ENCODE data around the gene SCN2A. TPM values are rescaled to one million over a fixed set of nuclear protein-coding genes. Genes with fewer than 3 reads are reported as not detected.

The SCN2A gene
- polyA plus RNA-seq, 2 of the 4 experiments (the other 2 are of a cell fraction) = 0.01 to 0.05 TPM

DNA sequence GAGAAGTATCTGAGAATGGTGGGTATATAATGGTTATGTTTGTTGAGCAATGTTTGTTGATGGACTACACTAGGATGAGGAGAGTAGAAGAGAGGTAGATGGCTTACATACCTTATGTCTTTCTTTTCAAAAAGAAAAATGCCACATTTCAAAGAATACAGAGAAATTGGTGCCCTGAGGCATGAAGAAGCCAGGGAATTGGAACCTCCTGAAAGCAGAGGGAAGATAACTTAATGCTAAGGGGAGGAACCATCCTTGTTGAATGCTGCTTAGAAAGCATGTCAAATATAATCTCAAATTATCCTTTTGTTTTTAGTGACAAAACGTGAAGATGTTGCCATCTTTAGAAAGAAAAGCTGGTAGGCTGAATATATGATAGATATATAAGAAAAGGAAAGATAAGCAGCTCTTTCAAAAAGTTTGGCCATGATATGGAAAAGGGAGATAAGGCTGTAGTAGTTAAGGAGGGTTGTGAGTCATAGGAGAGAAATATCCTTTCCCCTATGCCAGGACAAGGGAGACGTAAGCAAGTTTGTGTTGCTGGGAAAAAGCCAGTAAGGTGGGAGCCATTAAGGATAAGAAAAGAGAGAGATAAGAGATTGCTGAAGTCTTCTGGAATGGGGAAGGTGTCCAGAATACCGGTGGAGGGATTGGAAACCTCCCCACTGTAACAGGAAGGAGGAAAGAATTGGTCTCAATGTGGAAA lies 66.3 kb downstream of the SCN2A start:
- ChIA-PET POLR2A (no interaction called here), CTCF (interaction anchor here (1.0 kb wide), 1 partner anchor 102 kb away, joined by 3 read pairs; the partner anchor contains the start of gene SCN3A)
- FAIRE-seq (no peak), ATAC-seq (no peak), DNase-seq (ENCODE audit: low read depth in 1 of 2, low spot score in 1 of 2) (no peak)
- no peak overlapping the region for H3K4me2 ChIP-seq
- TF ChIP-seq MAZ (IDR thresholded peaks at IDR 0.05; ENCODE audit: borderline replicate concordance, low read depth, low read length) = no peak
- TF ChIP-seq FOSB (CRISPR knock-in tag; IDR thresholded peaks at IDR 0.05) = no peak
- TF ChIP-seq TP53 (CRISPR knock-in tag; IDR thresholded peaks at IDR 0.05) = no peak
- TF ChIP-seq ESRRA (IDR thresholded peaks at IDR 0.05; ENCODE audit: borderline replicate concordance, low read length) = no peak
- H3K27ac ChIP-seq = no peak overlapping the region
- H3K9me3 ChIP-seq = no peaks in the 10 kb centered on the region
- no peaks in the 10 kb centered on the region for H3K4me1 ChIP-seq
- WGBS (ENCODE audit: missing lambda C conversion rate) = 7% methylated on average over 3 of the region's 3 CpGs
- no peak overlapping the region for H3K4me3 ChIP-seq

DNA sequence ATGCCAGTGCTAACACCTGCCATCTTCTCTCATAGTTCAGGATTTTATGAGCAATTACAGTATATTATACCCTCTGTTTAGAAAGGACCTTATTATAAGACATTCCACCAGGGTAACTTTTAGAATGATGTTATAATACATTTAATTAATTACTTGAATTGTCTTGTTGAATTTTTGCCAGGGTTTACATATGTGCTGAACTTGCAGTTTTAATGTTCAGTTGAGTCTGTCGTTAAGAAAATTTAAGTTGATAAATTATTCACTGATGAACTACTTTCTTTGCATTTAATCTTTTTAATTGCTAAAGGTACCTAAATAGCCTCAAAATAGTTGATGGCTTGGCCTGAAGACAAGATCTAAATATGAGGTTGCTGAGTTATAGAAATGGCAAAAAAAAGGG lies 68.1 kb downstream of the SCN2A start:
- DNase-seq (ENCODE audit: low read depth in 1 of 2, low spot score in 1 of 2) = no peak
- ChIA-PET POLR2A (no interaction called here), CTCF (no interaction called here)
- Histone ChIP-seq H3K4me3 (no peak overlapping the region), H3K4me2 (no peak overlapping the region), H3K9me3 (no peaks in the 10 kb centered on the region), H3K27ac (no peak overlapping the region), H3K4me1 (no peaks in the 10 kb centered on the region)
- ATAC-seq = no peak
- WGBS (ENCODE audit: missing lambda C conversion rate) = 4% methylated on average over 1 of the region's 1 CpG
- peak; percentile 70 for TF ChIP-seq MAFK (IDR thresholded peaks at IDR 0.05; ENCODE audit: partially characterized antibody)
- TF ChIP-seq MAZ (IDR thresholded peaks at IDR 0.05; ENCODE audit: borderline replicate concordance, low read depth, low read length) = no peak
- no peak for FAIRE-seq

DNA sequence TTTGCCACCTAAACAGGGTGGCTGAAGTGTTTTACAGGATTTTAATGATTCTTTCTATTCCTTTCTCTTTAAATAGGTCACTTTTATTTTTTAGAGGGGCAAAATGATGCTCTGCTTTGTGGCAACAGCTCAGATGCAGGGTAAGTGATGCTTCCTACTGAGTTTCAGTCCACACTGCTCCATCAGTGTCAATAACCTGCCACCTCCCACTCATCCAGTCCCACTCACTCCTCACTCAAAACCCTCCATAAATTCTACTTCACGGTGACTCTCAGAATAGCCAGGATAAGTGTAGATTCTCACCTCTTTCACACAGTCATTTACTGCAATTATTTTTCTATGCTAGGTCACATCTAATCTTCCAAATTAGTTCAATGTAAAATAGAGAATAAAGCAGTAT lies 72.7 kb downstream of the SCN2A start:
- CTCF ChIA-PET = interaction anchor here (0.8 kb wide), 1 partner anchor 11 kb away, joined by 3 read pairs; no protein-coding TSS in a partner anchor
- 38% methylated on average over 1 of the region's 1 CpG for WGBS (ENCODE audit: missing lambda C conversion rate)

DNA sequence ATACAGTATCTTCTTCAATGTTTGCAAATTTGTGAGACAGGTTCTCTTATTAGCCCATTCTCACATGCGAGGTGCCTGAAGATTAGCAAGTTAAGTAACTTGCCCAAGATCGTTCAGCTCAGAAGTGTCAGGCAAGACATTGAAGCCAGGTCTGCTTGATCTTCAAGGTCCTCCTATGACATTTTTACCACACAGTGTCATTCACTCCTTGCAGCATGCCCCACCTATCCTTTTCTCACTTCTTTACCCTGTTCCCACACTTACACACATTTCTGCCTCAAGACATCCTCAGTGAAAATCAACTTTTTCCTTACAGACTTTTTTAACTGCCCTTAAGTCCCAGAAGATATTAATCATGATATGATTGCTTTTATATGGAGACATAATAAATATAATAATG lies 73.8 kb downstream of the SCN2A start:
- ChIA-PET POLR2A (no interaction called here), CTCF (no interaction called here)
- no peak for FAIRE-seq

More for the DNA sequence above, 72.7 kb downstream of the SCN2A start:
- FAIRE-seq (no peak), DNase-seq (ENCODE audit: low read depth in 1 of 2, low spot score in 1 of 2) (no peak), ATAC-seq (no peak)
- Histone ChIP-seq H3K9me3 (no peaks in the 10 kb centered on the region), H3K27ac (no peak overlapping the region), H3K4me3 (no peak overlapping the region), H3K4me2 (no peak overlapping the region), H3K4me1 (no peaks in the 10 kb centered on the region)
- POLR2A ChIA-PET = no interaction called here
- TF ChIP-seq, protein P1, sequence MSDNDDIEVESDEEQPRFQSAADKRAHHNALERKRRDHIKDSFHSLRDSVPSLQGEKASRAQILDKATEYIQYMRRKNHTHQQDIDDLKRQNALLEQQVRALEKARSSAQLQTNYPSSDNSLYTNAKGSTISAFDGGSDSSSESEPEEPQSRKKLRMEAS (IDR thresholded peaks at IDR 0.05) = no peak

DNA sequence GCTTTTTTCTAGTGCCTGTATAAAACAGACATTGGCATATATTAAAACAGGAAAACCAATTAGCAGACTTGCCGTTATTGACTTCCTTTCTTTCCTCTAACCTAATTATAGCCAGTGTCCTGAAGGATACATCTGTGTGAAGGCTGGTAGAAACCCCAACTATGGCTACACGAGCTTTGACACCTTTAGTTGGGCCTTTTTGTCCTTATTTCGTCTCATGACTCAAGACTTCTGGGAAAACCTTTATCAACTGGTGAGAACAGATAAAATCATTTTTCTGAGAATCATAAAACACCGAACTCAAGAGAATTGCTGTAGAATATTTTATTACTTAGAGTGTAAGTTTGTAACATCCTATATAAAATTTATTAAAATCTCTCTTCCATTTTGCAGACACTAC lies 74.3 kb downstream of the SCN2A start:
- ChIA-PET POLR2A (no interaction called here), CTCF (no interaction called here)
- Histone ChIP-seq H3K4me2 (no peak overlapping the region), H3K9me3 (no peaks in the 10 kb centered on the region), H3K27ac (no peak overlapping the region), H3K4me3 (no peak overlapping the region), H3K4me1 (no peaks in the 10 kb centered on the region)
- 11% methylated on average over 4 of the region's 4 CpGs for WGBS (ENCODE audit: missing lambda C conversion rate)
- TF ChIP-seq CEBPB (IDR thresholded peaks at IDR 0.05) (no peak), HOXA7 (CRISPR knock-in tag; IDR thresholded peaks at IDR 0.05) (no peak), RARB (CRISPR knock-in tag; IDR thresholded peaks at IDR 0.05) (no peak), SMC3 (IDR thresholded peaks at IDR 0.05) (no peak), HOXB13 (CRISPR knock-in tag; IDR thresholded peaks at IDR 0.05; ENCODE audit: low read depth) (no peak), POLR2AphosphoS2 (conservative IDR thresholded peaks at IDR 0.05; ENCODE audit: low read length) (no peak), NR3C1 (IDR thresholded peaks at IDR 0.05) (no peak), CBX8 (IDR thresholded peaks at IDR 0.05) (no peak), JUN (IDR thresholded peaks at IDR 0.05) (no peak), POLR2A (IDR thresholded peaks at IDR 0.05; ENCODE audit: low read length) (no peak)
- TF ChIP-seq, protein P2, sequence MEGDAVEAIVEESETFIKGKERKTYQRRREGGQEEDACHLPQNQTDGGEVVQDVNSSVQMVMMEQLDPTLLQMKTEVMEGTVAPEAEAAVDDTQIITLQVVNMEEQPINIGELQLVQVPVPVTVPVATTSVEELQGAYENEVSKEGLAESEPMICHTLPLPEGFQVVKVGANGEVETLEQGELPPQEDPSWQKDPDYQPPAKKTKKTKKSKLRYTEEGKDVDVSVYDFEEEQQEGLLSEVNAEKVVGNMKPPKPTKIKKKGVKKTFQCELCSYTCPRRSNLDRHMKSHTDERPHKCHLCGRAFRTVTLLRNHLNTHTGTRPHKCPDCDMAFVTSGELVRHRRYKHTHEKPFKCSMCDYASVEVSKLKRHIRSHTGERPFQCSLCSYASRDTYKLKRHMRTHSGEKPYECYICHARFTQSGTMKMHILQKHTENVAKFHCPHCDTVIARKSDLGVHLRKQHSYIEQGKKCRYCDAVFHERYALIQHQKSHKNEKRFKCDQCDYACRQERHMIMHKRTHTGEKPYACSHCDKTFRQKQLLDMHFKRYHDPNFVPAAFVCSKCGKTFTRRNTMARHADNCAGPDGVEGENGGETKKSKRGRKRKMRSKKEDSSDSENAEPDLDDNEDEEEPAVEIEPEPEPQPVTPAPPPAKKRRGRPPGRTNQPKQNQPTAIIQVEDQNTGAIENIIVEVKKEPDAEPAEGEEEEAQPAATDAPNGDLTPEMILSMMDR (IDR thresholded peaks at IDR 0.05) = no peak
- TF ChIP-seq, protein P1 (IDR thresholded peaks at IDR 0.05) = no peak
- no peak for ATAC-seq
- DNase-seq (ENCODE audit: low read depth in 1 of 2, low spot score in 1 of 2) = no peak
- FAIRE-seq = no peak

More for the DNA sequence above, 73.8 kb downstream of the SCN2A start:
- TF ChIP-seq HOXA7 (CRISPR knock-in tag; IDR thresholded peaks at IDR 0.05) (no peak), RARB (CRISPR knock-in tag; IDR thresholded peaks at IDR 0.05) (no peak), HDAC2 (IDR thresholded peaks at IDR 0.05) (no peak), MYC (IDR thresholded peaks at IDR 0.05; ENCODE audit: borderline replicate concordance, low read length) (no peak), FOSL2 (IDR thresholded peaks at IDR 0.05) (no peak), FOSL2 (CRISPR knock-in tag; IDR thresholded peaks at IDR 0.05) (no peak), CBX2 (IDR thresholded peaks at IDR 0.05; ENCODE audit: borderline replicate concordance, low read depth) (no peak), ZSCAN20 (CRISPR knock-in tag; IDR thresholded peaks at IDR 0.05) (no peak), ZNF302 (CRISPR knock-in tag; IDR thresholded peaks at IDR 0.05) (no peak)
- no peak for ATAC-seq
- DNase-seq (ENCODE audit: low read depth in 1 of 2, low spot score in 1 of 2) = no peak
- Histone ChIP-seq H3K4me1 (no peaks in the 10 kb centered on the region), H3K4me2 (no peak overlapping the region), H3K4me3 (no peak overlapping the region), H3K9me3 (no peaks in the 10 kb centered on the region), H3K27ac (no peak overlapping the region)
- WGBS (ENCODE audit: missing lambda C conversion rate) = 48% methylated on average over 2 of the region's 2 CpGs

Data from A549 (cell line).